ENCODE measurements around the gene L1CAM.
"Not testable (repeated sequence)": the region's sequence is repeated elsewhere in the genome, so short reads cannot be mapped to it uniquely, and the experiment has no call there.

GRCh38 chrX:153818064-153818463 lies 67.9 kb downstream of the L1CAM start:
- not testable (repeated sequence) for TF ChIP-seq FOSL2 (IDR thresholded peaks at IDR 0.05; ENCODE audit: borderline replicate concordance, low read depth); CTCF (IDR thresholded peaks at IDR 0.05); USF2 (IDR thresholded peaks at IDR 0.05; ENCODE audit: borderline replicate concordance, low read depth, low read length); EP300 (IDR thresholded peaks at IDR 0.05; ENCODE audit: borderline replicate concordance in 1 of 2, low read depth in 1 of 2, low read length in 1 of 2); MXI1 (IDR thresholded peaks at IDR 0.05; ENCODE audit: low read depth, low read length); POLR2AphosphoS5 (IDR thresholded peaks at IDR 0.05; ENCODE audit: low read depth, low read length); NFIC (IDR thresholded peaks at IDR 0.05; ENCODE audit: borderline replicate concordance); TAF1 (IDR thresholded peaks at IDR 0.05; ENCODE audit: borderline replicate concordance, low read depth, low read length)

Measured in SK-N-SH (cell line).